ENCODE results near the gene NTRK3.

GRCh38 chr15:88234711-88235110, 21.8 kb downstream of the NTRK3 start:
- TF ChIP-seq CTCF (conservative IDR thresholded peaks at IDR 0.05; ENCODE audit: low read depth, low read length) (no peak), EZH2phosphoT487 (IDR thresholded peaks at IDR 0.05; ENCODE audit: borderline replicate concordance, low read length) (no peak), EZH2 (IDR thresholded peaks at IDR 0.05; ENCODE audit: low read length, unreplicated experiment) (no peak)

All from PC-3 (cell line).